ENCODE measurements around the gene B4GALT3.
A peak's percentile ranks its signal among the peaks of the same experiment; 100 is the strongest.
"Not testable (repeated sequence)": the region's sequence is repeated elsewhere in the genome, so short reads cannot be mapped to it uniquely, and the experiment has no call there.

The B4GALT3 gene

DNA sequence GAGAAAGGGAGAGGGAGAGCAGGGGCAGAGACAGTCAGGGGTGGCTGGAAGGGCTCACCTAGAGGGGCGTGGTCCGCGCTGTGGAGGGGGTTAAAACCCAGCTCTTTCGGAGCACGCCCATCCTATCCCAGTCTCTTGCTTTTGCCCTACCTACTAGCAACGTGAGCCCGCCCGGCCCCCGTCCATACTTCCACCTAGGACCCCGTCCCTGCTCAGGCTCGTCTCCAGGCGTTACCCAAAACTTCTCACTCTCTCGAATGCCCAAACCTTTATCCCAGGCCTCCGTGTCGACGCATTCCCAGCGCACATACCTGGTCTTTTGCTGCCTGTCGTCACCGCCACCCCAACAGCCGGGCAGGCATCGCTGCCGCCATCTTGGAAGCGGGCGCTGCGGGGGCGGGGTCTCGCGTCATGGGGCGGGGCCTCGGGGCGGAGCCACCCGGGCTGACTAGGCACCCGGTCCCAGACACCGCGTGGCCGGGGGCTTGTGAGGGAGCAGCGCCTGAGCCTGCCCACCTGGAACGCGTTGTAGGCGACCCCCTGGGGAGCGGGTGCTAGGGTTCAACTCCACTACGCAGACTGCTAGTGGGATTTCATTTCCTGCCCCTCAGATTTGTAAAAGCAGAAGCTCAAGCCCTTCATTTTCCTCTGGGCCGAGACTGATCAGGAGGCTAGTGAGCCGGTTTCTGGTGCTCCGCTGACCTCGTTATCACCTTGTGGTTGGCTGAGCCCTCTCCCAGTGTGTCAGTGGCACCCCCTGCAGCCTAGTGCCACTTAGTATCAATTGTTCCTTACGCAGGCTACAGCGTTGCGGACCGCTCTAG, at the start of gene B4GALT3:
B4GALT3 (minus strand) TSS at position 396 of the 824 bp plus-strand sequence. CDS start 1,447 bp downstream, outside the sequence.
- DNase-seq = peak; percentile 97 to 98 (median 98)

DNA sequence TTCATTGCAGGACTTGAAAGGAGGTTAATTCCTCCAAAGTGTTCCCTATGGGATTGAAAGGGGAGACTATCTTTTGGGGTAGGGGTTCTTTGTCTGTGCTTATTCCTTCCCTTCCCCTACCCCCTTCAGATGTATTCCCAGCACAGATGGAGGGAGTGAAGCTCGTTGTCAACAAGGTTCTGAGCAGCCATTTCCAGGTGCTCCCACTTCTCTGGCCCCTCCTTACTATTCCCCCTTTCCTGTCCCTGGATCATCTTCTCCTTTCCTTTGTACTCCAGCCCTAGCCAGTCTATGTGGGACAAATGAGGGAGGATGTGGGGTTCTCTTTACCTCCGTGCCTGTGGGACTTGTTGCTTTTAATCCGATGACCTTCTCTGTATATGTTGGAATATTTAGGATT, 49.5 kb upstream of the B4GALT3 start:
- DNase-seq = no peak

DNA sequence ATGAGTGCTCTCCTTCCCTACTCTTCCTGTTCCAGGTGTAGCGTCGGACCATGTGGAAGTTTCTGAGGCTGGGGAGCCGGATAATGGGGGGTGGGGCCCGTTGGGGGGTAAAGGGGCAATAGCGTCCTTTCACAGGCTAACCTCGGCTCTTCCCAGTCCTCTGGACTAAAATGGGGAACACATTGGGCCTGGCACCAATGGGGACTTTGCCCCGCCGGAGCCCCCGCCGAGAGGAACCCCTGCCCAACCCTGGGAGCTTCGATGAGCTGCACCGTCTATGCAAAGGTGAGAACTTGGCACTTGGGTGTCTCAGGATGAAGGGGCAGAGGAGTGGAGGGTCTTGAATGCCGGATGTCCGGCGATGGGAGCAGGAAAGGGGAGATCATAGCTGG, 49.0 kb upstream of the B4GALT3 start:
- peak in 1 of 3 experiments; percentile 26 for DNase-seq

DNA sequence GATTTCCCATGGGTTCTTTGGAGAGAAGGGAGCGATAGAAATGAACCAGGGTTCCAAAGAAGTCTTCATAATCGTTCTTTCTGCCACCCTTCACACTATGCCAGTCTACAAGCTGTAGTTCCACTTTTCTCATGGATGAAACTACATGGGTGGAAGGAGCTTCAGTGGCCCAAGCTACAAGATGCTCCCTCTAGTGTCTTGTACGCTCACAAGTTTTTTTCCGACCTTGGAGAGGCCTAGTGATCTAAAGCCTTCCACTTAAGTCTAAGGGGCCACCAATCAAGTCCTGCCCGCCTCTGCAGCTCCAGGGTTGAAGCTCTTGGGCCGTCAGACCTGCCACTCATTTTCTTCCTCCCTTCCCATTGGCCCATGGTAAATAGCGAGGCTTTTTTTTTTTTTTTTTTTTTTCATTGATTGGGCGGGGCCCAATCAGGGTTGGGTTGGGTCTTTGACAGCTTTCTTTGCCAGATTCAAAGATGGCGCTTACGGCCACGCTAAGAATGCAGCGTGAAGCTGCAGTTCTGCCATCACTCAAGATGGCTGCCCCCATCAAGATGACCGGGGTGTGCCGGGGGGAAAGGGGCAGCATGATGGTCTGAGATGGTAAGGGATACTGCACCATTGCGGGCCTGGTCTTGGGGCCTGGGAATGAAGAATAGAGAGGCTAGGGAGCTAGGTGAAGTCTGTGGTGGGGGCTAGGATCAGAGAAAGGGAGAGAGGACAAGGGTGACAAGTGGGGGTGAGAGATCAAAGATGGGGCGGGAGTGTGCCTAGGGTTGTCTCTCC, 48.4 kb upstream of the B4GALT3 start, which contains the start of gene TOMM40L:
TOMM40L (plus strand) TSS at position 527 of the 786 bp plus-strand sequence. CDS start 430 bp downstream, outside the sequence.
- peak; percentile 86 to 100 (median 98) for DNase-seq

DNA sequence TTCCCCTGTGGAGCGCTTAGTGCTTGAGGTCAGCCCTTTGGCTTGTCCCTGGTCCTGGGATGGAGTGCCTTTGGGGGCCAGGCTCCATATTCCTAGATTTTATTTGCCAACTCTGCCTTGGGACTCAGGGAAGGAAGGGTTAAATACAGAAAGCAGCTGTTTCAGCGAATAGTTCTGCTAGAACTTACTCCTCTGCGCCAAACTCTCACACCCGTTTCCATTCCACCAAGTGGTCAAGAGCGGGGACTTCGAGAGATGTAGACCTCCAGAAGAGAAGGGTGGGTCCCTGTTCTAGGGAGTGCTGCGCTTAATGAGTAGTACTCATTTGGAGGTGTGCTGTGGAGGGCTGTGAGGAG, 47.8 kb upstream of the B4GALT3 start:
- DNase-seq = no peak

DNA sequence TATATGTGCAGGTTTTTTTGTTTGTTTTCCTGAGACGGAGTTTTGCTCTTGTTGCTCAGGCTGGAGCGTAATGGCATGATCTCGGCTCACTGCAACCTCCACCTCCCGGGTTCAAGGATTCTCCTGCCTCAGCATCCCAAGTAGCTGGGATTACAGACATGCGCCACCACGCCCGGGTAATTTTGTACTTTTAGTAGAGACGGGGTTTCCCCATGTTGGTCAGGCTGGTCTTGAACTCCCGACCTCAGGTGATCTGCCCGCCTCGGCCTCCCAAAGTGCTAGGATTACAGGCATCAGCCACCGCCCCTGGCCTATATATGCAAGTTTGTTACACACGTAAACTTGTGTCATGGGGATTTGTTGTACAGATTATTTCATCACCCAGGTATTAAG, 47.4 kb upstream of the B4GALT3 start:
- not testable (repeated sequence) for DNase-seq

DNA sequence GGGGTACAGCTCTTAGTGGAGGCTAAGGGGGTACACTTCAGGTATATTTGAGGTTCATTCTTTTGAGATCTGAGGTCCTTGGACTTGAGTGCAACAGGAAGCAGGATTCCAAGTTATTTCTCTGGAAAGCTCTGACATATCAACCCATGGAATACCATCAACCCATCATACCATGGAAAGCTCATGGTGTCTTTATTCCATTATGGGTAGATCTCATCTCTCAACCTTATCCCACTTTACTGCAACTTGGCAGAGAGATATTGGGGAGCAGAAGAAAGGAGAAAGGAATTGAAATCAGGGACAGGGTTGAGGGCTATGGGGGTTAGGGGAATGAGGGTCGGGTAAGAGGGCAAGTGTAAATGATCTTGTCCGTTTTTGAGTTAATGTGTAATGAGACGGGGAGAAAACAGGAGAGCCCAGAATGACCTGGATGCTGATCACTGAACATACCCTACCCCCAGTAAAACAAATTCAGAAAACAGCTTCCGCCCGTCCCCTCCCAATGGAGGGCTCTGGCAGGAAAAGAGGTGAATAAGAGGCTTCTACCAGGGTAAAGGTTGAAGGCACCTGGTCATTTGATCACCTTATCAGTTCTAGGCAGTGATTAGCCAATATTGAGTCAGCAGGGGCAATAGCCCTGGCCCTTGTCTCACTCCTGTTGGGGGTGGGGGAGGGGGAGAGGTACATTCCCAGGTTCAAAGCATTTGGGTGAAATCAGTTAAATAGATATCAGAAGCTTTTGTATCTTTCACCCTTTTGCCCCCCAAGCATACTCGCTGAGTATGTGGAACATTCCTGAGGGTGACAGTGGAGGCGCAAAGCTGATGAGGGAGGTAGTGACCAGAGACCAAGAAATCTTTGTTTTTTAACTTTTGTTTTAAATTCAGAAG, 46.7 kb upstream of the B4GALT3 start:
- DNase-seq = no peak

DNA sequence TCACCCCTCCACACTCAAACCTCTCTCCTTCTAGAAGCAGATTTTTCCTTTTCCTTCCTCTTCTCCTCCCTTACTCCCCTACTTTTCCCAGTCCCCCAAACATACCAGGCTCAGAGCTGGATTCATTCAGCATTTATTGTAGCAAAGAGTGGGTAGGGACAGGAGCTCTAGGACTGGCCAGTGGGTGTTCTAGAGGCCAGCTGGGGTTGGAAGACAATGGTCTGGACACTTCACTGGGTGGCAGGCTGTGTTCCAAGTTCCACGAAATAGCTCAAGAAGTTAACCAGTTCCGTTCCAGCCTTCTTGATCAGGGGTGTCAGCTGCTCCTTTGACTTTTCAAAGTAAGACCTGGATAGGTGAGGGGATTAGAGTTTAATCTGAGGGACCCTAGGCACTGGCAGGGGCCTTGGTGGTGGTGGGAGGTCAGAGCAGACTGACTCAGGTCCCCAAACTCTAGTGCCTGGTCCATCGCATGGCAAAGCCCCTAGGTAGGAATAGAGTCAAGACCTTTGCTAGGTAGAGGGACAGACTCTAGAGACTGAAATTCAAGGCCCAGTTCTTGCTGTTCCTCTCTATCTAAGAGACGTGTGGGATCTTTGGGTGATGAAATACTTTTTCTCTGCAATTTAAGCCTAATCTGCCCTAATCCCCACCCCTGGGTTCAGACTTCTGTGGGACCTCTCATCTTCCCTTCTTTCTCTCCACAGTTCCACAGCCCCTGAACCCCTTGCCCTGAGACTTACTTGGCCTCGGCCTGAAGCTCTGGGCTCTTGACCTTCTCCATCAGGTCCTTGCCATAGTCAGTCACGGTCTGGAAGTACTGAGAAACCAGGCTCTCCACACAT, 45.1 kb upstream of the B4GALT3 start:
- no peak for DNase-seq

DNA sequence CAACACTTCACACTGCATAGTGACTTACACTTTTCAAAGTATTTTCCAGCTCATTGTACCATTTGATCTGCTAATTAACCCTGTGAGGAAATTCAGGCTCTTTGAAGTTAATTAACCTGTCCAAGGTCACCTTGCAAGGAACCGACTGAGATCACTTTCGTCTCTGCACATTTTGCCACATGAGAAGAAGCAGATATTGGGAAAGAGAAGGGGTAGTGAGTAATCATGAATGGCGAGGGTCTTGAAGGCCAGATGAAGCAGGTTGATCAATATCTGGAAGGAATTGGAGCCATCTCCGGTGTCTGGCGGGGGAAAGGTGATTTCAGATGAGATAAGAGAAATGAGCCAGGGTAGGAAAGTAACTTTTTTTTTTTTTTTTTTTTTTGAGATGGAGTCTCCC, 42.7 kb upstream of the B4GALT3 start:
- no peak for DNase-seq

DNA sequence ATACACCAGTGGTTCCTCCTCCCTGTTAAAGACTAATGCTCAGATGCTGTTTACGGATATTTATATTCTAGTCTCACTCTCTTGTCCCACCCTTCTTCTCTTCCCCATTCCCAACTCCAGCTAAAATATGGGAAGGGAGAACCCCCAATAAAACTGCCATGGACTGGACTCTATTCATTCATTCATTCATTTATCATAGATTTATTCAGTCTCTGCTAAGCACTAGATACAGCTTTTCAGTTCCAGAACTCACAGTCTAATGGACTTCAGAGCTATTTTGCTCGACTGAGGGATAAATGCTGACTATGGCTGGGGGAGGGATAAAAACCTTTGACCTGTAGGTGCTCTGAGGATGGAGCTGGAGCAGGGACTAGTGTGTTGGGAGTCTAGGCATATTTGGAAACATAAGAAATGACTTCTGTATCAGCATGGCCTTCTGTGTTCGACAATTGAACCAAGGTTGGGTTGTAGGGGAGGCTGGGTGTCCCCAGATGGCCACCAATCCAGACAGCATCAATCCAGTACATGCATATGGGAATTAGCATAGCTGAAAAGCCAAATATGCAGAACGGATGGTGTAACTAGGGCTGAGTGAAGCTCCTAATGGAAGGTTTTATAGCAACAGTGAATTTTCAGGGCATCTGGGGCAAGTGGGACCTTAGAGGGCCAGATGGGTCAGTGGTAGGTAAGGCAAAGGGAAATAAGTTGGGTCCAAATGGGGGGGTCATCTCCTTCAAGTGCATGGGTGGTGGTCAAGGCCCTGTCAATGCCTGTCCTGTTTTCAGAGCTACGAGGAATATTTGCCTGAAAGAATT, 42.0 kb upstream of the B4GALT3 start:
- no peak for DNase-seq

DNA sequence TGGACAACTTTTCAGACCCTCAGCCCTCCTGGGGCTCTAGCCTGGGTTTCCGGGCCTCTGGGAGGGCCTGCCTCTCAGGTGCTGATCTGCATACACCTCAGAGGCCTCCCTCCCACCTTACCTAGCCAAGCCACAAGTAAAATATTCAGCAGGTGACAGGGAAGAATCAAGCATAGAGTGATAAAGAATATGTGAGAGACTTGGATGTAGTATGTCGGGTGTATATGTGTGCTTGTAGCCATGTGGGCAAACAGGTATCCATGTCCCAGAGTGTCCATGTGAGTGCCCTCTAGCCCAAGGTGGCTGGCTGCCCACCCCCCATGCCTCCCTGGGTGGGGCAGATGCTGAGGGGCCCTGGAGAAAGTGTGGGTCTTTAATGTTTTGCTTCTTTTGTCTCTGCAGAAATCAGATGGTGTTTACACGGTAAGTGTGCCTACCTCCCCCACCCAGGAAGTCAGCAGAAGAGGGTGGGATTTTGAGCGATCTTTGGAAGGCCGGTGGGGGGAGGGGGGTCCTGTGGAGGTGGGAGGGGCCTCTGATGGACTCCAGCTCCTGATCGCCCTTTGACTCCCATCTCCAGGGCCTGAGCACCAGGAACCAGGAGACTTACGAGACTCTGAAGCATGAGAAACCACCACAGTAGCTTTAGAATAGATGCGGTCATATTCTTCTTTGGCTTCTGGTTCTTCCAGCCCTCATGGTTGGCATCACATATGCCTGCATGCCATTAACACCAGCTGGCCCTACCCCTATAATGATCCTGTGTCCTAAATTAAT, 41.2 kb upstream of the B4GALT3 start:
- no peak for DNase-seq

DNA sequence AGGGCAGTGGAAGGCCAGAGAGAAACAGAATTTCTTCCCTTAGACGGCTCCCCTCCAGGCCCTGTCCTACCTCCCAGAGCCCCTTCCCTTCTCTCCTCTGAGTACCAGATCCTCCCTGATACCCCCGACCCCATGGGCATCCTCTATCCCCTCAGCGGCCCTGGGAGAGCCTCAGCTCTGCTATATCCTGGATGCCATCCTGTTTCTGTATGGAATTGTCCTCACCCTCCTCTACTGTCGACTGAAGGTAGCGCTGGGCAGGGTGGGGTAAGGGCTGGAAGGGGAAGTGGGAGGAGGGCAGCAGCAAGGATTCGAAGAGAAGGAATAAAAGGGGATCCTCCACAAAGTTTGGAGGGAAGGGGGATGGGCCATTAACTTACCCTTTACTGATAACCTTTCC, 40.5 kb upstream of the B4GALT3 start:
- no peak for DNase-seq

DNA sequence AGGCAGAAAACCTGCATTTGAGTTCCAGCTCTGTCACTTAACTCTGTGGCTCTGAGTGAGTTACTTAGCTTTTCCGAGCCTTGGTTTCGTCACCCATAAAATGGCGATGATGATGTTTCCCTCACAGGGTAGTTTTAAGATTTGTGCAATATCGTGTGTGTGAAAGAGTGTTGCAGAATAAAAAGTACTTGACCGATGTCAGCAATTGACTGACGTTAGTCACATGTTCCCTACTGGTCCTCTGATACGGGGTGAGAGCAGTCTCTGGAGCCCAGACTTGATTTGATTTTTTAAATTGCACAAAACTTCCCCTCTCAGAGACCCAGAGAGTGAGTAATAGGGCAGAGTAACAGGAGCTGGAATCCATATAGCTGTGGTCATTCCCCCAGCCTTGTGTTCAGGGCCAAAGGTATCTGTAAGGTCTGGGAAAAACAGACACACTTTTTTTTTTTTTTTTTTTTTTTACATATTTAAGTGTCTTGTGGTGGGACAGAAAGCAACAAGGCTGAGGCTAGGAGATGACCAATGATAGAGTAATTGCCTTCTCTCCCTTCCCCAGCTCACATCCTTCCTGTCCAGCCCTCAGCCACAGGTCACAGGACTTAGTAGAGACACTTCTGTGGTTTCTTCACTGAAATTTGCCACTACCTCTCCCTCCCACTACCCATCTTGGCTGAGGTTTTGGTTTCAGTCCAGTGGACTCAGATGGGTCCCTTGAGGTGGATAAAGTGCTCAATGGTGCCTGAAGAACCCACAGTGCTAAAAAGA, 39.8 kb upstream of the B4GALT3 start:
- no peak for DNase-seq

DNA sequence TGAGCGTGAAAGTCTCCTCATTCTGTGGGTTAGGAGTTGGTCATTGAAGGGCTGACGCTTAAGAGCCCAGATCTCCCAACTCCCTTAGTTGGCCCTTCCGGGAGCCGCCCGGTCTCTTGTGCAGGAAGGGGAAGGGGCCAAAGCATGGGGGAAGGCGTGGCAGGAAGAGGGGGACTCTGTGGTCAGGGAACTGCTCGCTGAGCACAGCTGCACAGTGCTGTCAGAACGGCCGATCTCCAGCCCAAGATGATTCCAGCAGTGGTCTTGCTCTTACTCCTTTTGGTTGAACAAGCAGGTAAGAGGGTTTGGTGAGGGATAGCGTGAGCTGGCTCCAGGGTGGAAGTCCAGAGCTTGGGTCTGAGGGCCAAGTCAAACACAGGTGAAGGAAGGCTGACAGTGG, 37.8 kb upstream of the B4GALT3 start, which contains the start of gene FCER1G:
FCER1G (plus strand) TSS at position 220 of the 400 bp plus-strand sequence; CDS start at position 247, 27 bp downstream.
- DNase-seq = no peak

DNA sequence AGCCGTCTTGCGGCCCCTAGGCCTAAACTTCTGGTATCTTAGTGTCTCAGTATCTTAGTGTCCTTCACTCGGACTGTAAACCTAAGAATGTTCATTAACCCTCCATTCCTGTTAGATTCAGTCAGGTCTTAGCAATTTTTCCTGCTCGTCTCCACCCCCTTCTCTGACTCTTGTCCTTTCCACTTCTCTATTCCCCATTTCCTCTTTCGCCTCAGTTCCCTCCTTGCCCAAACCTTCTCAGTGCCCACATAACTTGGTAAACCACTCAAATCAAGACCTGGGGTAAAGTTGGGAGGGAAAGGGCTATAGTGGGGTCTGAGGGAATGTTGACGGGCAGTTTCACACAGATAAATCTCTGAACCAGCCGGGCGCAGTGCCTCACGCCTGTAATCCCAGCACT, 37.1 kb upstream of the B4GALT3 start:
- no peak for DNase-seq

DNA sequence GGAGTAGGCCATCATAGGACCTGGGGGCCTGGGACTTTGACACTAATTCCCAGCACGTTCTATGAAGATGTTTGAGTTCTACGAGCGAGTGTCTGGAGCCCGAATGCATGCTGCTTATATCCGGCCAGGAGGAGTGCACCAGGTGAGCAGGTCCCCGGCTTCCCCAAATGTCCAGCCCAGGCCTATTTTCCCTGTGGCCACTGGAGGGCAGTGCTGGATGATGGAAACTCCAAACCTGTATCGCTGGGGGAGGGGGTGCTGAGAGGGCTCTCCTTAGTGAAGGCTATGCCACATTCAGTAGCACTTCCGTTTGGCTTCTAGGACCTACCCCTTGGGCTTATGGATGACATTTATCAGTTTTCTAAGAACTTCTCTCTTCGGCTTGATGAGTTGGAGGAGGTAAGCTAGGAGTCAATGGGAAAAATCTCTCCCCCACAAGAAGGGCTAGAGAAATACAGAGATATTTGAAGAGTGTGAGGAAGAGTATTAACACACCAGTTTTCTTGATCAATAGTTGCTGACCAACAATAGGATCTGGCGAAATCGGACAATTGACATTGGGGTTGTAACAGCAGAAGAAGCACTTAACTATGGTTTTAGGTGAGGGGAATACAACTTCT, 32.6 kb upstream of the B4GALT3 start:
- DNase-seq = peak; percentile 53 to 88 (median 82)

DNA sequence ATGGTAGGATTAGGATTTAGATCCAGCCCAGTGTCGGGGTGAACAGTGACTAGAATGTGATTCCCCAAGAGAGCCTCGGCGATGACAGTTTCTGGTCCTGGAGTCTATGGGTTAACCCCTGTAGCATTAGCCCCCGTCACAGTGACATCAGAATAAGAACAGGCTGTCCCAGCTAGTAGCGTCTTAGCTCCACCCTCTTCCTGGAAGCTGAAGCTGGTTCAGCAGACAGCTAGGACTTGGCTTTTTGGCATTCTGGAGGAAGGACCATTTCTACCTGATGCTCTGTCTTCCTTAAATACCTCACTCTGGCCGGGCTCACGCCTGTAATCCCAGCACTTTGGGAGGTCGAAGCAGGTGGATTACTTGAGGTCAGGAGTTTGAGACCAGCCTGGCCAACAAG, 29.9 kb upstream of the B4GALT3 start:
- no peak for DNase-seq

DNA sequence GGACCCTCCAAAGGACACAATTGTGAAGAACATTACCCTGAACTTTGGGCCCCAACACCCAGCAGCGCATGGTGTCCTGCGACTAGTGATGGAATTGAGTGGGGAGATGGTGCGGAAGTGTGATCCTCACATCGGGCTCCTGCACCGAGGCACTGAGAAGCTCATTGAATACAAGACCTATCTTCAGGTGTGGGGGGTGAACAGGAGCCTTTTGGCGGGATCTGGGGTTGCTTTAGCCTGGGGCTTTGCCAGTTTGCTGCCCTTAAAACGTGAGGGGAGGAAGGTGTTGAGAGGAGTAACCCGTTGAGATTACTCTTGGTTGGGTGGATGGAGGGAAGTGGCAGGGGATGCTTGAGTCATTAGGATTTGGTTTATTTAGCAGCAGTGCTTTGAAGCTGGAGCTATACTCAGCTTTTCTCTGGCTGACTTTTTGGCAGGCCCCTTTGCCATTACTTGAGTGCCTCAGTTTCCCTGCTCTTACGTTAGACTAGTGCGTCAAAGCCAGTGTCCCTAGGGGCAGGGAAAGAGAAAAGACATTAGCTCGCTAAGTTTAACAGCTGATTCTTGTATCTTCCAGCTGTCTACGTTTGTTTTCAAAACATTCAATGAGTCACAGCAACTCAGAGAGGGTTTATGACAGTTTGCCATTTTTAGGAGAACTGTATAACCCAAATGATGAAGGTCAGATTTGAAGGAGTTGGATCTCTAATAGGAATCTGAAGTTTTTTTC, 29.3 kb upstream of the B4GALT3 start:
- no peak for DNase-seq
